ENCODE results near the gene NFATC3.

The NFATC3 gene

GRCh38 chr16:68072038-68072695, 13.0 kb upstream of the NFATC3 start:
- DNase-seq (ENCODE audit: low read depth): no peak

- DNase-seq (ENCODE audit: low read depth): no peak
These were observed 11.0 kb upstream of the NFATC3 start for GRCh38 chr16:68073902-68074760.

GRCh38 chr16:68074850-68075555, 10.2 kb upstream of the NFATC3 start:
- no peak for DNase-seq (ENCODE audit: low read depth)

GRCh38 chr16:68075980-68076379, 9.2 kb upstream of the NFATC3 start:
- no peak for DNase-seq (ENCODE audit: low read depth)

- DNase-seq (ENCODE audit: low read depth): no peak
These were observed 8.6 kb upstream of the NFATC3 start for GRCh38 chr16:68076560-68076959.

GRCh38 chr16:68077866-68078700, 7.1 kb upstream of the NFATC3 start:
- DNase-seq (ENCODE audit: low read depth): no peak

- no peak for DNase-seq (ENCODE audit: low read depth)
These were observed 6.3 kb upstream of the NFATC3 start for GRCh38 chr16:68078701-68079375.

- no peak for DNase-seq (ENCODE audit: low read depth)
These were observed 5.9 kb upstream of the NFATC3 start for GRCh38 chr16:68079376-68079625.

- DNase-seq (ENCODE audit: low read depth): no peak
These were observed 5.4 kb upstream of the NFATC3 start for GRCh38 chr16:68079626-68080344.

- DNase-seq (ENCODE audit: low read depth): no peak
These were observed 3.1 kb upstream of the NFATC3 start for GRCh38 chr16:68081861-68082628.

- DNase-seq (ENCODE audit: low read depth): no peak
These were observed 2.4 kb upstream of the NFATC3 start for GRCh38 chr16:68082629-68083238.

GRCh38 chr16:68083239-68083781, 1.9 kb upstream of the NFATC3 start:
- no peak for DNase-seq (ENCODE audit: low read depth)

- no peak for DNase-seq (ENCODE audit: low read depth)
These were observed 1.2 kb upstream of the NFATC3 start for GRCh38 chr16:68083861-68084503.

- no peak for DNase-seq (ENCODE audit: low read depth)
These were observed 489 bp upstream of the NFATC3 start for GRCh38 chr16:68084504-68085258.

GRCh38 chr16:68086336-68086841, 1.2 kb downstream of the NFATC3 start:
- DNase-seq (ENCODE audit: low read depth): no peak

GRCh38 chr16:68086860-68087268, 1.7 kb downstream of the NFATC3 start:
- DNase-seq (ENCODE audit: low read depth): no peak

GRCh38 chr16:68087688-68088087, 2.5 kb downstream of the NFATC3 start:
- DNase-seq (ENCODE audit: low read depth): no peak

Data from non-pigmented ciliary epithelial cell (primary cell).